SW480 (cell line): ENCODE results near the gene GALK2.
"Not testable (repeated sequence)": the region's sequence is repeated elsewhere in the genome, so short reads cannot be mapped to it uniquely, and the experiment has no call there.

Source experiments
- DNase-seq: peaks from one replicate; pipeline ENCODE4 v3.0.0-alpha.2; 2016; ENCODE audit warnings: low spot score

Gene GALK2

DNA sequence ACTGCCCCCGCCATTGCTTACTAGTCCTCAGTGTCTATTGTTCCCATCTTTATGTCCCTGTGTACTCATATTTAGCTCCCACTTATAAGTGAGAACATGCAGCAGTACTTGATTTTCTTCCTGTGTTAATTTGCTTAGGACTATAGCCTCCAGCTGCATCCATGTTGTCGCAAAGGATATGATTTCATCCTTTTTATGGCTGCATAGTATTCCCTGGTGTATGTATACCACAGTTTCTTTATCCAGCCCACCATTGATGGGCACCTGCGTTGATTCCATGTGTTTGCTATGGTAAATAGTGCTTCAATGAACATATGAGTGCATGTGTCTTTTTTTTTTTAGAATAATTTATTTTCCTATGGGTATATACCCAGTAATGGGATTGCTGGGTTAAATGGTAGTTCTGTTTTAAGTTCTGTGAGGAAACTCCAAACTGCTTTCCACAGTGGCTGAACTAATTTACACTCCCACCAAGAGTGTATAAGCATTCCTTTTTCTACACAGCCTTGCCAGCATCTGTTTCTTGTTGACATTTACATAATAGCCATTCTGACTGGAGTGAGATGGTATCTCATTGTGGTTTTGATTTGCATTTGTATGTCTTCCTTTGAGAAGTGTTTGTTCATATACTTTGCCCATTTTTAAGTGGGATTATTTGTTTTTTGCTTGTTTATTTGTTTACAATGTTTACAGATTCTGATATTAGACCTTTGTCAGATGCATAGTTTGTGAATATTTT, 53.7 kb downstream of the GALK2 start:
- no peak for DNase-seq

DNA sequence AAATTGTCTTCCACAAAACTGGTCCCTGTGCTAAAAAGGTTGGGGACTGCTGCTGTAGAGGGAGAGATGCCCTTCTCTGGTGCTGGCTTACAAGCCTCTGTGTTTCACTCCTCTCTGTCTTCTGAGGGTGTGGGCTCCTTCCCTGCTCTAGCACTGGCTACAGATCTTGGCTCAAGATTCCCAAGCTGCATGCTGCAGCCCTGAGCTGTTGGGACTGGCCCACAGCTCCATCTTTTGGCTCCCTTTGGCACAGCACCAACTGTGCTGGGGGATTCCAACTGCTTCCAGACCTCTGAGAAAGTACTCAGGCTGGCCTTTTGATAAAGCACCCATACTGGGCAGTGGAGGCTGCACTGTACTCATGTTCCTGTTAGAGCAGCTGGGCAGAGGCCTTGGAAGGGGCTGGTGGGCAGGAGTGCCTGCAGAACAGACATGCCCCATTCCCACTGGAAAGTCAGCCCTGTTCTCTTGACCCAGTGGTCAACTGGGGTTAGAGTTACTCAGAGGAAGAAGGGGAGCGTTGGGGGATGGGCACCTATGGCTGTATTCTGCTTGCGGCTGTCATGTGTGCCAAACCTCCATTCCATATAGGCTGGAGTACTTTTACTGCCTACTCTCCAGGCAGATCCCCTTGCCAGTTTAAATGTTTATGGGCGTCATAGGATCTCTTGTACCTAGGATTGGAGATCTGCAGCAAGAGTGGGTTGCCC, 55.7 kb downstream of the GALK2 start:
- DNase-seq = peak; percentile 1

DNA sequence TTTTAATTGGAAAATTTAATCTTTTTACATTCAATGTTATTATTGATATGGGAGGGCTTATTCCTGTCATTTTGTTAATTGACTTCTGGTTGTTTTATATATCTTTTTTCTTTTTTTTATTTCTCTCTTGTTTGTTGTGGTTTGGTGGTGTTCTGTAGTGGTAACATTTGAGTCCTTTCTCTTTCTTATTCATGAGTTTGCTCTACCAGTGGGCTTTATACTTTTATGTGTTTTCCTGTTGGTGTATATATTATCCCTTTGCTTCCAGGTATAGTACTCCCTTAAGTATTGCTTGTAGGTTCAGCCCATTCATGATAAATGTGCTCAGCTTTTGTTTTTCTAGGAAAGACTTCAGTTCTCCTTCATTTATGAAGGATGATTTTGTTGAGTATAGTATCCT, 57.6 kb downstream of the GALK2 start:
- DNase-seq = no peak

GRCh38 chr15:49229922-49230321, 59.9 kb downstream of the GALK2 start:
- DNase-seq = no peak

DNA sequence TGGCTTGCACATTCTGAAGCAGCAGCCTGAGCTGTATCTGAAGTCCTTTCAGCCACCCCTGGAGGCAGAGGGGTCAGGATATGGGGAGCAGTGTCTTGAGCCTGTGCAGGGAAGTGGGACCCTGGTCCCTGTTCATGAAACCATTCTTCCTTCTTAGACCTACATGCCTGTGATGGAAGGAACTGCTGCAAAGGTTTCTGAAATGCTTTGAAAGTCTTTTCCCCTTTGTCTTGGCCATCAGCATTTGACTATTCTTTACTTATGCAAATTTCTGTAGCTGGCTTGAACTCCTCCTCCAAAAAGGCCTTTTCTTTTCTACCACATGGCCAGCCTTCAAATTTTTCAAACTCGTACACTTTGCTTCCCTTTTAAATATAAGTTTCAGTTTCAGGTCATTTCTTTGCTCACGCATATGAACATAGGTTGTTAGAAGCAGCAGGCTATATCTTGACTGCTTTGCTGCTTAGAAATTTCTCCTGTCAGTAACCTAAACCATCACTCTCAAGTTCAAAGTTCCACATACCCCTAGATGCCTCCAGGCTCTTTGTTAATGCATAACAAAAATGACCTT, 62.3 kb downstream of the GALK2 start:
- no peak for DNase-seq

DNA sequence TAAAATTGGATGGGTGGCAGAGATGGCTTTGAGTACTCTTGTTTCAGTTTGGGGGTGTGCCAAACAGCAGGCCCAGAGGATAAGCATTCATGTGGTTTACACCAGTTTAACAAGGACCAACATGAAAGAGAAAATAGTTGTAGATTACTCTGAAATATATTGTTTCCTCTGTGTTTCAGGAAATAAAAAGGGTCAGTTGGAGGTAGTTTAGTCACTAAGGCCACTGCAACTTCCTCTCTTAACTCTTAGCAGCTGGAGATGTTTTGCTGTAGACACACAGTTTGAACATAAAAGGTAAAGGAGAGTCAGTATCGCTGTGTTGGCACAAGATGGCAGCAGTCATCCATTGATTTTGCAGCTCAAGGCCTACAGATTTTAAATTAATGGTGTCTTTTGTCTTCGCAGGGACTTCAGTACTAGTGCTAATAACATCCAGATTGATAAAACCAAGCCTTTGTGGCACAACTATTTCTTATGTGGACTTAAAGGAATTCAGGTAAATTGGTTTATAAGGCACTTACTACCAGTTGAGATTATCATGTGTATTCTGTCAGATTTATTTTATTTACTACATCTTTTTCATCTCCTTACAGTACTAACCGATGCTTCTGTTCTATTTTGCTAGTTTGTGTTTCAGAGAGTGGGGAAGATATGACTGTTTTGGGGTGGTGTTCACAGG, 65.5 kb downstream of the GALK2 start:
- DNase-seq = peak; percentile 57

DNA sequence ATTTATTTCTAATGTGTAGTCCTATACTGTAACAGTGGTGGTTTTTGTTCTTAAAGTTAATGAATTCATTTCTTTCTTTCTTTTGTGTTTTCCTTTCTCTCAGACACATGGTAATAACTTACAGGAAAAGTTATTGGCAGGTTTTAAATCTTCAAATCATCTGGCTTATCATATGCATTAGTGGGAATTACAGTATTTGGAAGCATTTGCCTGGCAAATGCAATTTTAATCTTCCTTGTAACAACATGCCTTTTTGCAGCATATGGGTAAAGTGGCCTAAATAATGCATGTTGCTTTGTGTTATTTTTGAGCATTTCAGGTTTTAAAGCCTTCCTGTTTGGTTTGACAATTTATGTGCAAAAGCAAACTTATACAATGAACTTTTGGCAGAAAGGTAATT, 66.8 kb downstream of the GALK2 start:
- DNase-seq = no peak

- DNase-seq = no peak
Measured at GRCh38 chr15:49238342-49238741, 68.3 kb downstream of the GALK2 start.

DNA sequence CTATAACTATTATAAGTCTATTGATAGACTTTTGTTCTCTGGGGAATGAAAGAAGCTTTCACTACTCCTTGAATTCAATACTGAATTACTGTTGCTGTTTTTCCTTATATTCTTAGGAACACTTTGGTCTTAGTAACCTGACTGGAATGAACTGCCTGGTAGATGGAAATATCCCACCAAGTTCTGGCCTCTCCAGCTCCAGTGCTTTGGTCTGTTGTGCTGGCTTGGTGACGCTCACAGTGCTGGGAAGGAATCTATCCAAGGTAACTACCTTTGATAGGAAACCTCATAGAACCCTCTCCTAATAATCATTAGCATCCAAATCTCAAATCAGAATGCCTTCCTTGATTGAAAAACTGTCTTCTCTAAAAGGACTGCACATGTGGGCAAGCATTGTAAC, 69.1 kb downstream of the GALK2 start:
- no peak for DNase-seq

DNA sequence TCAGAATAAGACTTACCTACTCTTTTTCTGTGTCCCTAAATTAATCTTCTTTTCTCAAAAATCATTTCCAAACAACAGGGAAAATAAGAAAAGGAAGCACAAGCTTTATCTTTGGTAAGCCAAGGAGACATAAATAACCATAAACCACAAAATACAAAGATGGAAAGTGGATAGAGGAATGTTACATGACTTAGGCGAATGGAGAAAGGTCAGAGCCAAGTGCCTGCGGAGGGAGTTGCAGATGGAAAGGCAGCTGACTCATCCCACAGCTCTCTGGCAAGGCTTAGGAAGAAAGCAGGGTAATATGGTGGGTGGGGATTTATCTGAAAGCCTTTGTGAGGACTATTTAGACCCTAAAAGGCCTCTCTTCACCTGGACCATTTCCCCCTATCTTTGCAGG, 72.8 kb downstream of the GALK2 start:
- DNase-seq = no peak

GRCh38 chr15:49247556-49248110, 77.6 kb downstream of the GALK2 start:
- no peak for DNase-seq

DNA sequence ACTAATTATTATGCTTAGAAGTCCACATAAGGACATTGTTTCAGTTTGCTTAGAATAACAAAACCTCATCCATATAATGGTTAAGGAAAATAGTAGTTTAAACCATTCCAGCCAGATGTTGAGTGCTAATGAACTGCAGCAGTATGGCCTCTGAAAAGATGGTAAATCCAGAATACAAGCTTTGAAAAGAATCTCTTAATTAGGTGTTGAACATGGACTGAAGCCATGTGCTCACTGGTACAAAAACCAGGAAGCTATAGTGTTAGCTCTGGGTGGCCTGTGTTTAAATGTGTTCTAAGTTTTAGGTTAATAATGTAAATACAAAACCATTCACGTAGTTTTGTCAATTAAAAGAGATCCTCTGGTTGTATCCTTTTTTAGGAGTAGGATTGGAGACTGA, 78.2 kb downstream of the GALK2 start:
- no peak for DNase-seq

DNA sequence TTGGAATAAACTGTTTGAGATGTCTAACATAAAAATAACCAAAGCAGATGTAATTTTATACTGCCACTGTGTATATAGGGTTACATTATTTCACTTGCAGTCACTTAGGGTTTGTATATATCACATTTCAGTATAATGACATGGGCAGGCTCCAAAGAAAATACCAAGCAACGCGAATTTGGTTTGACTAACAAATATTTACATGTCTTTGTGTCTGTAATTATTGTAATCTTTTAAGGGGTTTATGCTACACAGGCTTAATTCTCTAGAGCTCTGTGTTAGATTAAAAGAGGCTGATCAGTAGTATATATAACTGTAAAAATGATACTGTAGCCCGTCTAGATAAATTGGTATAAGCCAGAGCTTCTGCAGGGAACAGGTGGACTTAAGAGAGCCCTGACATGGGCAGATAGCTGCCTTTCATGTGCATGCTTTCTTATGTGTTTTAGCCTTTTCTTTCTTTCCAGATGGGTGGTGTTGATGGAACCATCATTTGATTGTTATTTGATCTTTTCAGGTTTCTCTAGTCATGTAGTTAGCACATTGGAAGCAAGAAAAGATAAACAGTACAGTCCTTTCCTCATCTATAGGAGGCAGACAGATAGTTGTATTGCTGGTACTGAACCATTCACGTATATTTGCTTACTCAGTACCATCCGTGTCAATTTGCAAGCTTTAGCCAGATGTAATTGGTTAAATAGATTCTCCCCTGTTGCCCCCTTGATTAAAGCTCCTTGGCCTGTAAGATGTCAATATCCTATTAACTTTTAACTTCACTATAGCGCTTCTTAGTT, 86.1 kb downstream of the GALK2 start:
- no peak for DNase-seq

DNA sequence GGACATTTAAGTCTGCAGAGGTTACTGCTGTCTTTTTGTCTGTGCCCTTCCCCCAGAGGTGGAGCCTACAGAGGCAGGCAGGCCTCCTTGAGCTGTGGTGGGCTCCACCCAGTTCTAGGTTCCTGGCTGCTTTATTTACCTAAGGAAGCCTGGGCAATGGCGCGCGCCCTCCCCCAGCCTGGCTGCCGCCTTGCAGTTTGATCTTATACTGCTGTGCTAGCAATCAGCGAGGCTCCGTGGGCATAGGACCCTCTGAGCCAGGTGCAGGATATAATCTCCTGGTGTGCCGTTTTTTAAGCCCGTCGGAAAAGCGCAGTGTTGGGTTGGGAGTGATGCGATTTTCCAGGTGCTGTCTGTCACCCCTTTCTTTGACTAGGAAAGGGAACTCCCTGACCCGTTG, 95.1 kb downstream of the GALK2 start:
- DNase-seq = not testable (repeated sequence)

DNA sequence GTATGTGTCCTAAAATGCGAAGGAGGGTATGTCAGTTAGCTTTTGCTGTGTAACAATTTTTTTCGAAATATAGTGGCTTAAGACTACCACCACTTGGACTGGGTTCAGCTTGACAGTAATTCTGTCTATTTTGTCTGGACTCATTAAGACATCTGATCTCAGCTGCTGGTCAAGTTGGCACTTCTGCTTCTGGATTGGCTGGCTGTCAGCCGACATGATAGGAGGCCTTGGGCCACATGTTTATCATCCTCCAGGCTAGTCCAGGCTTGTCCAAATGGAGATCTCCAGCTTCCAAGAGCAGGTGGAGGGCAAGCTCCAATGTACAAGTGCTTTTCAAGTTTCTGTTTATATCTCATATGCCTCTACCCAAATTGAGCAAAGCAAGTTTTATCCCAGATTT, 95.9 kb downstream of the GALK2 start:
- no peak for DNase-seq

DNA sequence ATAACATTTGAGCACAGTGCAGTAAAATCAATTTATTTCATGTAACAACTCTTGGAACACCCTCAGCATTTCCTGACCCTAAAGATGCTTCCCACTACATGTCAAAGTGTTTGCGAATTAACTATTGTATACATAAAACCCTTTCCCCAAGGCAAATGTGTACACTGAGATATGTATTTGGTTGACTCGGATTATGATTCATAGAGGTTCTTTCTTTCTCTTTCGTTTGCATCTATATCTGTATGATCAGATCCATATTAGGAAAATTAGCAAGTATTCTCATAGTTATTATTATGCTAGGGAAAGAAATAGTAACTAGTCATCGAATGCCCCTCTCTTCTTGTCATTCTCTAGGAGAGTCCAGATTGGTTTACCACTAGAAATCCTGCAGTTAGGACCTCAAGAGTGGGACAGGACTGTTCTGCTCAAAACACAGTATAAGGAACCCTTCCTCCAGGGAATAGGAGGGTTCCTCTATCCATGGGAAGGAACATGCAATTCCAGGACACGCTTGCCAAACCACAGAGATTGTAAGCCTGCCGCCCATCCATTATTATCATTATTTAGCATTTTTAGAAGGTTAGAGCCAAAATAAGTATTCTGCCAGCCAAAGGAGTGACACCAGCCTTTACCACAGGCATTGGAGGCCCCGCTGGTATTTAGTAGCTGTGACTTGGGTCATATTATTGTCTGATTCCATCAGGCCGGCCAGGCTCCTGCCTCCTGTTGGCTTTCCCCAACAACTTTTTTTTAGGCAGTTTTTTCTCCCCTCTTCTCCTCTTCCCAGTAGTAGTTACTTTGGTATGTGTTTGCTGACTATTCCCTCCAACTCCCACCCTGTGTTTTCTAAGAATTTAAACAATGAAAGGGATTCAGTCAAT, 100.7 kb downstream of the GALK2 start:
- no peak for DNase-seq

DNA sequence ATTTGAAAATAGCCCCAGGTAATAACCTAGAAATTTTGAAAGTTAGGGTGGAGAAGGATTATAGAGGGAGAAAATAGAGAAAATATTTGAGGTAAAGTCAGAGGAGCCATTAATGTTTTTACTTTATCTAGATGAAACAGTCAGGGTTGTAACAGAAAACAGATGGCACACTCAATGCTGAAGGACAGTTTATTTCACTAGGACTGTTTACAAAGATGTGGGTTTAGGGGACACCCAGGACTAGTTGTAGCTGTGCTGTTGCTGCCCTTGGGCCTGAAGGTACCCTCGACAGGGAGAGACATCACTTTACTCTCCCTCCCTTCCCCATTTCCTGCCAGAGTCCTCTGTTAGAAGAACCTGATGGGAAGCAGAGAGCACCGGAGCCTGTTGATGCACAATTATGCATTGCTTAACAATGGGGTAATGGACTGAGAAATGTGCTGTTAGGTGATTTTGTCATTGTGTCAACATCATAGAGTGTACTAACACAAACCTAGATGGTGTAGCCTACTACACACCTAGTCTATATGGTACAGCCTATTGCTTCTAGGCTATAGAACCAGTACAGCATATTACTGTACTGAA, 103.8 kb downstream of the GALK2 start:
- DNase-seq = no peak

DNA sequence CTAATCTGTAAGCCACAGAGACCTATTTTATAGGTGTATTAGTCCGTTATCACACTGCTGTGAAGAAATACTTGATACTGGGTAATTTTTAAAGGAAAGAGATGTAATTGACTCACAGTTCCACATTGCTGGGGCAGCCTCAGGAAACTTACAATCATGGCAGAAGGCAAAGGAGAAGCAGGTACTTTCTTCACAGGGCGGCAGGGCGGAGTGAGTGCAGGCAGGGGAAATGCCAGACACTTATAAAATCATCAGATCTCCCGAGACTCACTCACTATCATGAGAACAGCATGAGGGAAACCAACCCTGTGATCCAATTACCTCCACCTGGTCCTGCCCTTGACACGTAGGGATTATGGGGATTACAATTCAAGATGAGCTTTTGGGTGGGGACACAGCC, 108.7 kb downstream of the GALK2 start:
- DNase-seq = no peak

DNA sequence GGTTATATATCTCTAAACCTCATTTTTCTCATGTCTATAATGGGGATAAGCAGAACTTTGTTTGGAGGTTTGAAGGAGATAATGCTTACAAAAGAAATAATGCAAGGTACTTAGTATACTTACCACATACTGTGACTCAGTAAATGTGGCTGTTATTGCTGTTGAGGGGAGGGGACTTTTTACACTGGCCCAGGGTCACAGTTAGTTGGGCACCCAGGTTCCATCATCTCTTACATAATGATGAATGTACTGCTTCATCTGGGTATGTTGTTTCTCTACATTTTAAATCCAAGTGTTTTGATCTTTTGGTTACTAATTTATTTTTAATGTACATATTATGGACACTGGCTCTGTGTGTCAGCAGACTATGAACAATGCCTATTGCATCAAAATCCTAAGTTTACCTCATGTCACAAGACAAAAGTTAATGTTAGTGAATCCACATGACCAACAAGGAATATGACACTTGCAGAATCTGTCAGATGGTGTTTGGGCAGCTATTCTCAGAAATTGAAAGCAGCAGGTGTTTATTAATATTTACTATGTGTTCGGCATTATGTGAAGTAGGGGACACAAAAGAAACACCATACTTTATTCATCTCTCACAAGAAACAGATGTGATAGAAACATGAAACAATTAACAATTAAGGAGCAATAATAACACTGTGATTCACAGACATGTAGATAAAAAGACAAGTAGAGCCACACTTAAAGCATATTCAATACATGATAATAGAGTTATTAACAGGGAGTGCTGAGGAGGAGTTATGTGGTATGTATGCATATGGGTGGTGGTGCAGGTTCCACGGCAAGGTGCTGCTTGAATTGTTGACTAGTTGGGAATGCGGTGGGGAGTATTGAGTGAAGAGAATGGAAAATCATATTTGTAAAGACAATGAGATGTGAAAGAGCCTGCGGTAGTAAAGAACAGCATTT, 109.7 kb downstream of the GALK2 start:
- DNase-seq = no peak
